Activated CD8-positive, alpha-beta memory T cell treated with anti-CD3 and anti-CD28 coated beads, Interleukin-2, amount 50 U/mL, for 4 hours (primary cell): ENCODE data around the gene IGSF11.

ENCODE experiments used
- DNase-seq: peaks from one replicate; pipeline ENCODE4 v3.0.0-alpha.2; 2020

IGSF11 gene

GRCh38 chr3:118946449-118946848, 88.2 kb downstream of the IGSF11 start:
- no peak for DNase-seq

DNA sequence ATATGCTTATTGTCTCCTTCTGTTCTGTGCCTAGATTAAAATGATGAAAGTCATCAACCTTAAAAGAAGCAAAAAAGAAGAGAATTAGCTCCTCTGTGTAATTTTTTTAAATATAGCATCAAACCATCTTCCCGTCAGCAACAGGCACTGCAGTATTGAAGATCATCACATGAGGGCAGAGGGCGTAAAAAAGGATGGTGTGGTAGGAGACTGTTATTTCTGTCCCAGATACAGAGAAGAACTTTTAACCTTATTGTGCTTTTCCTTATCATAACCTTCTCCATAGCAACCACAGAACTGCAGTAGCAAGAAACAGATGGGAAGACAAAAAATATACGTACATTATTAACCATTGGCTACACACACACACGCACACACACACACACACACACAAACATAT, 88.8 kb downstream of the IGSF11 start:
- DNase-seq = no peak

DNA sequence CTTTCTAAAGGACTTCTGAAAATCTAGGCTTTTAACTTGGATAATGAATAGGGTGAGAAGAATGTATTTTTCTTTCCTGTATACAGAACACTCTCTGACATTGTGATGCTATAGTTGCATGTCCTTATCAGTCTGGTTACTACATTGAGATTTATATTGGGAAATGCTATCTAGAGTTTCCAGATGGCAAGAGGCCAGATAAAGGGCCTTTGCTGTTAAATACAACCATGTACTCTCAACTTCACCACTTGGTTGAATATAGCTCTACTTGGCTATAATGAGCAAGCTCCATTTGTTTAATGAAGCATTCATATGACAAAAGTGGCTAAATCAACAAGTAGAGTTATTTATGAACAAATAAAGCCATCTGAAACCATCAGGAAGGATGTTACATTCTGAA, 91.0 kb downstream of the IGSF11 start:
- DNase-seq = no peak

DNA sequence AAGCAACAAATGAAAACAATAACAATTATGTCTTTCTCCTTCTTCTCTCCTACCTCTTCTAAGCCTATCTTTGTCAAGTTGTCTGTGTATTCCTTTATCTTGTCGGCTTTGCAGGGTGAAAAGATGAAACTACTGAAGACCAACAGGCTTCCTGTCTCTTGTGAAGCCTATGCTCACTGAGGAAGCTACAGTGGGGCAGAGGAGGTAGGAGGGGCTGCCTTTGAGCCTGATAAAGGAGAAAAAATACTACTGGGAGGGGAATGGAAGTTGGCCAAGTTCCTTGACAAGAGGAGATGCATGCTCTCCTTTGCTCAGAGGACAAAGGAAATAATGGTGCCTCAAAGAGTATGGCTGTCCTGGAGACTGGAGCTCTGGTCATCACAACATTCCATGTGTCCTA, 92.0 kb downstream of the IGSF11 start:
- no peak for DNase-seq

GRCh38 chr3:118942195-118942594, 92.5 kb downstream of the IGSF11 start:
- no peak for DNase-seq

- DNase-seq = no peak
Observed at GRCh38 chr3:118941236-118941635, 93.4 kb downstream of the IGSF11 start.

- DNase-seq = no peak
Observed at GRCh38 chr3:118938183-118938961, 96.3 kb downstream of the IGSF11 start.

GRCh38 chr3:118936811-118937210, 97.8 kb downstream of the IGSF11 start:
- no peak for DNase-seq

GRCh38 chr3:118932822-118933558, 101.7 kb downstream of the IGSF11 start:
- no peak for DNase-seq

GRCh38 chr3:118931996-118932395, 102.7 kb downstream of the IGSF11 start:
- DNase-seq = no peak

DNA sequence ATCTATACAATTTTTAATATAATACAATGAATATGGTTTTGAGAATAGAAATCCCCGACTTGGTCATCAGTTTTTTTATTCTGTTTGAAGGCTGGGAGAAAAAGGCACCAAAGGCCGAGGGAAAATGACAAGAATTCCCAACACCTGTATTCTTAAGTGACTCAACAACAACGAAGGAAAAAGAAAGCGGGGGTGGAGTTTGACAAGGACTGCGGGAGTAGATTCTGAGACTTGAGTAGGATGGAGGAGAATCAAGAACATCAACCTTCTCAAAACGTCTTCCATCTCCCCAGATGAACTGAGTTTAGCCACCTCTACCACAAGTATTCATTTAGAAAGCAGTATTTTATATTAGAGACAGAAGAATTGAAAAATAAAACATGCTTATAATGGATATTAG, 107.2 kb downstream of the IGSF11 start:
- no peak for DNase-seq

DNA sequence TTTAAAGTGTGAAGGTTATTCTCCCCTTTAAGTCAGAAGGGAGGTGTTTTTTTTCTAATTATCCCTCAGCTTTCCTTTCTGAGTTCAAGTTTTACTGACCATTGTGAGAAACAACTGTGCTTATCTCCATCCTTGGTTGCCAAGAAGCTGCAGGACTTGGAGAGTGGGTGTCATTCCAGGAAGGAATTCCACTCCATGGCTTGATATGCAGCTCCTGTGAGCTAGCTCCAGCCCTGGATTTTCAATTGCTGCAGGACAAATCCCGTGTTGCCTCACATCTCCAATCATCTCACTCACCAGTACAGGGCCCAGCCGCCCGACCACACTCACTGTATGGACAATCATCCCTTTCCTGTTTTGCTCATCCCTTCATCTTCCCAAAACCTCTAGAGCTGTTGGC, 122.5 kb downstream of the IGSF11 start:
- DNase-seq = no peak

DNA sequence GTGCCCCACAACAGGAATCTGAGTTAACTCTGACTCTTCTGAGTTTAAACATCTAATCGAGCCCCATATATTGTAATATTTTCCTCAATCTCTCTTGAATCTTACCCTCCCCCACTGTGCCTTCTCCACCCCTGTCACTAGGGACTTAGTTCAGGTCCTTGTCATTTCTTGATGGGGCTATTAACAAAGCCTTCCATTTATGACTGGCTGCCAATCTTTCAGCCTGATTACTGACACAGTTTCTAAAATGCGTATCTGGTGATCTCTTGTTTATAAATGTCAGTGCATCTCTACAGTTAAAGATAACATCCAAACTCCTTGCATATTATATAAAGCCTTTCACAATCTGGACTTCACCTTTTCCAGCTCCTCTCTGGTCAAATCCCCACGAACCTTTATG, 124.3 kb downstream of the IGSF11 start:
- no peak for DNase-seq

GRCh38 chr3:118909763-118910162, 124.9 kb downstream of the IGSF11 start:
- no peak for DNase-seq

DNA sequence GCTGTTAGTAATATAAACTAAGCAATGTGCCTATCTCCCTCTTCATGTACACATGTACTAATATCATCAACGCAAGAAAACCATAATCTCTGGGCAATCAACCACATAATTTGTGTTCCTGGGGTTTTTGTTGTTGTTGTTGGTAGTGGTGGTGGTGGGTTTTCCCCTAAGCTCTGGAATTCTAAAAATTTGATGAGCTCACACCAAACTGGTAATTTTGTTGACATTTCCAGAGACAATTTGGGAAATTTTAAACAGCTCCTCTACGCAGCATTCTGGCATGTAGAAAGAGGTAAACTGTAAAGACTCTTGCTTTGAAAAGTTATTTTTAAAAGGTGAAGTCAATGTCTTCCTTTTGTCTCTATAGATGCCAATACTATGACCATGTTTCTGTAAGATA, 126.7 kb downstream of the IGSF11 start:
- no peak for DNase-seq

GRCh38 chr3:118900737-118901525, 133.7 kb downstream of the IGSF11 start:
- DNase-seq = no peak

- no peak for DNase-seq
Observed at GRCh38 chr3:118890206-118890605, 144.4 kb downstream of the IGSF11 start.

DNA sequence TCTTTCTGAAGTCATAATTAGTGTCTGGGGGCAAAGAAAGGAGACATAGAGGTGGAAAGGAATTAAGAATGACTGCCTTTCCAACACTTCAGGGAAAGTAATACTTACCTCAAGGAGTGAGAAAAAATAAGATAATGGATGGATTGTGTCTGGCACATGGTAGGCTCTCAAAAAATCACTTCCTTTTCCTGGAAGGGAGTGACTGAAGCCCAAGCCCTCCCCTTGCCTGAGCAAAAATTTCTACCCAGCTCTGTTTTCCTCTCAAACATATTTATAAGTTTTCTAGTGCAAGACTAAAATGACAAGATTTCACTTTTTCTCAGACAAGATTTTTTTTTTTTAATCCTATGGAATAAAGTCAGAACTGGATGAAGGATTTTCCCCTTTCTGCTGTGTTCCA, 145.0 kb downstream of the IGSF11 start:
- no peak for DNase-seq

DNA sequence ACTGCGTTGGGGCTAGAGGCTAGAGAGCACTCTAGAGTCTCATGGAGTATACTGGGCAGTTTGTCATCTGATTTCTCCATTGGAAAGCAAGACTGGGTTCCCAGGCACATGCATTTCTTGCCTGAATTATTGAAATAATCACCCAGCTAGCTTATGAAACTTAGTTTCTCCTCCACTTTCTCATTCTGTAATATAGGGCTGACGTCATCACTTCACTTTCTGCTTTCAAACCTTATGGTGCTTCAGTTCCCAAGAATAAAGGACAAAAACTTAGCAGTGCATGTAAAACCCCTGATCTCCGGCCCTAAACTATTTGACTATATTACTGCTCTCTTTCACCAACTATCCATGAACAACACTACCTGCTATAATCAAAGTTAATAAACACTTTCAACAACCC, 147.9 kb downstream of the IGSF11 start:
- no peak for DNase-seq

DNA sequence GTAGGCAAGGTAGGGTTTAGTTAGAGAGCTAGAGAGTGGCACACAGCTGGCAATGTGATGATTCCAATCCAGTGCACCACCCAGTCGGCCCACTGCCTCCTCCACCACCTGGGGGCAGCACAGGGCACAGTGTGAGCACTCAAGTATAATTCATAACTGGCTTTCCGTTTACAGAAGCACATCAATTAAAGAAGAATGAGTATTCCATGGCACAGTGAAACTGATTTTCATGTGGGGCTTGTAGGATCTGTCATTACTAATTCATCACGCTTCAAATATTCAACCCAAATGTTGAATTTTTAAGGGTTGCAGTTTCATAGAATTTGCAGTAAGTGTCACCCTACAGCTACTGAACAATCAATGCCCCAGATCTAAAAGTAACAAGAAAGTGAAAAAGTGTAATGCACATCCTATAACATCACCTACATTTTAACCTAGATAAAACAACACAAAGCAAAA, 149.9 kb downstream of the IGSF11 start:
- peak; percentile 77 for DNase-seq

DNA sequence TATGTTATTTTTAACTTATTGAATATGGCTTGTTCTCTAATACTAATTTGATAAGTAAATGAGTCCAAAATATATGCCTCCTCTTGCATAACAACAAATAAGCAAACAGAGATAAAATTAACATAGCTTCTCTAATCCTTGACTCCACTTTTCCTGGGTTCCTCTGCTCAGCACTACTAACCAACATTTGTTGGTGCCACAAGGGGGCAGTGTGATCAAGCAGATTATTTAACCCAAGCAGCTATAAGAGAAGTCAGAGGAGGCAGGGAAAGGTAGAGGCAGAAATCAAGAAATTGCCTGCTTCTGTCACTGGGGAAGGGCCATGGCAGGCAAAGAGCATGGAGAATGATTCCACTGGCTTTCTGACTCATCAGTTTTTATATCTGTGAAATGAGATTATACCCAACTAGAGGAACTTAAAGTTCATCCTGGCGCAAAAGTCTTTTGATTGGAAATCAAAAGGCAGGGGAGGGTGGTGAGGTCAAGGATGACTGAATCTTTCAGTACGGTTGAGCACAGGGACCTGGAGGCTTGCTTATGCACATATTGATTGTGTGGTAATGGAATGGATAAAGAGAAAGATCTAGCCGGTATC, 152.2 kb downstream of the IGSF11 start:
- peak; percentile 65 for DNase-seq

GRCh38 chr3:118868051-118868450, 166.6 kb downstream of the IGSF11 start:
- DNase-seq = no peak

- DNase-seq = no peak
Observed at GRCh38 chr3:118863731-118864322, 170.8 kb downstream of the IGSF11 start.
